Calu3 (cell line): Measurements from ENCODE around the gene TBC1D14. TPM values are rescaled to one million over a fixed set of nuclear protein-coding genes. Genes with fewer than 3 reads are reported as not detected.

Experiments used
- BruUV-seq: library from RNA; stranded (reverse); fragments of 400-500 nt; replicated peaks from 2 replicates; lab custom pipeline; 2021; lab: Mats Ljungman, UMichigan
- CTCF ChIA-PET: fragments of 300-600 bp; sonication (Branson Sonifier 250); formaldehyde crosslinking; loops from one replicate; lab custom pipeline; 2022; ENCODE audit warnings: antibody characterized with exemption; lab: Charles Lee
- DNase-seq: peaks from one replicate; pipeline ENCODE4 v3.0.0; 2022
- H3K27ac Mint-ChIP-seq: one replicate; pipeline ENCODE4 v1.8.0; 2022; ENCODE audit warnings: mixed read lengths; ENCODE audit not compliant: unreplicated experiment
- H3K27me3 Mint-ChIP-seq: one replicate; pipeline ENCODE4 v1.8.0; 2022; ENCODE audit warnings: mixed read lengths; ENCODE audit not compliant: unreplicated experiment
- H3K36me3 Mint-ChIP-seq: one replicate; pipeline ENCODE4 v1.8.0; 2022; ENCODE audit warnings: mild to moderate bottlenecking, moderate library complexity, mixed read lengths; ENCODE audit not compliant: insufficient read depth, unreplicated experiment
- H3K4me1 Mint-ChIP-seq: one replicate; pipeline ENCODE4 v1.8.0; 2022; ENCODE audit warnings: mild to moderate bottlenecking, low read depth, mixed read lengths; ENCODE audit not compliant: unreplicated experiment
- H3K4me3 Mint-ChIP-seq: one replicate; pipeline ENCODE4 v1.8.0; 2022; ENCODE audit warnings: mild to moderate bottlenecking, low read depth, moderate library complexity, mixed read lengths; ENCODE audit not compliant: unreplicated experiment
- H3K9me3 Mint-ChIP-seq: one replicate; pipeline ENCODE4 v1.8.0; 2022; ENCODE audit warnings: low read depth, mixed read lengths; ENCODE audit not compliant: unreplicated experiment
- intact Hi-C: fragments of 100-400 bp; cut with micrococcal nuclease; formaldehyde crosslinking; loops from one replicate; pipeline ENCODE4 v1.10.0; 2022; ENCODE audit not compliant: unreplicated experiment
- total RNA-seq: library from RNA; stranded (reverse); gene quantifications from 2 replicates; pipeline ENCODE4 v1.2.3, GENCODE V29; 2022
- TF ChIP-seq, protein P1 (sequence below): fragments of 200-600 bp; IDR thresholded peaks from one replicate; pipeline ENCODE4 v1.8.0; 2022; ENCODE audit warnings: antibody characterized with exemption; ENCODE audit not compliant: unreplicated experiment

The TBC1D14 gene
- total RNA-seq, 1 experiment from 2014 or later, result 26.4 TPM

GRCh38 chr4:7074426-7074825 is 164.8 kb downstream of the TBC1D14 start:
- TF ChIP-seq, protein P1, sequence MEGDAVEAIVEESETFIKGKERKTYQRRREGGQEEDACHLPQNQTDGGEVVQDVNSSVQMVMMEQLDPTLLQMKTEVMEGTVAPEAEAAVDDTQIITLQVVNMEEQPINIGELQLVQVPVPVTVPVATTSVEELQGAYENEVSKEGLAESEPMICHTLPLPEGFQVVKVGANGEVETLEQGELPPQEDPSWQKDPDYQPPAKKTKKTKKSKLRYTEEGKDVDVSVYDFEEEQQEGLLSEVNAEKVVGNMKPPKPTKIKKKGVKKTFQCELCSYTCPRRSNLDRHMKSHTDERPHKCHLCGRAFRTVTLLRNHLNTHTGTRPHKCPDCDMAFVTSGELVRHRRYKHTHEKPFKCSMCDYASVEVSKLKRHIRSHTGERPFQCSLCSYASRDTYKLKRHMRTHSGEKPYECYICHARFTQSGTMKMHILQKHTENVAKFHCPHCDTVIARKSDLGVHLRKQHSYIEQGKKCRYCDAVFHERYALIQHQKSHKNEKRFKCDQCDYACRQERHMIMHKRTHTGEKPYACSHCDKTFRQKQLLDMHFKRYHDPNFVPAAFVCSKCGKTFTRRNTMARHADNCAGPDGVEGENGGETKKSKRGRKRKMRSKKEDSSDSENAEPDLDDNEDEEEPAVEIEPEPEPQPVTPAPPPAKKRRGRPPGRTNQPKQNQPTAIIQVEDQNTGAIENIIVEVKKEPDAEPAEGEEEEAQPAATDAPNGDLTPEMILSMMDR, result no peak
- no peak for DNase-seq
- no TSS peak for BruUV-seq
- Mint-ChIP-seq H3K4me1 (peaks cover 8% of the 10 kb centered on the region), H3K9me3 (no peaks in the 10 kb centered on the region), H3K27me3 (peaks cover 30% of the 10 kb centered on the region), H3K4me3 (no peak overlapping the region), H3K27ac (no peak overlapping the region), H3K36me3 (no peaks in the 10 kb centered on the region)
- intact Hi-C loops, result loop anchor here (10.0 kb wide), 1 partner anchor 90 kb away; no protein-coding TSS in a partner anchor
- CTCF ChIA-PET, result no interaction called here

- DNase-seq, result no peak
- intact Hi-C loops, result loop anchor here (10.0 kb wide), 1 partner anchor 91 kb away; no protein-coding TSS in a partner anchor
- H3K4me1 Mint-ChIP-seq, result peaks cover 1% of the 10 kb centered on the region
Observed at GRCh38 chr4:7075962-7076695, 166.5 kb downstream of the TBC1D14 start.

GRCh38 chr4:7076696-7077082 is 167.1 kb downstream of the TBC1D14 start:
- Mint-ChIP-seq H3K9me3 (no peaks in the 10 kb centered on the region), H3K4me3 (no peak overlapping the region), H3K36me3 (no peaks in the 10 kb centered on the region), H3K27ac (no peak overlapping the region), H3K27me3 (peaks cover 29% of the 10 kb centered on the region), H3K4me1 (no peaks in the 10 kb centered on the region)
- DNase-seq, result no peak
- TF ChIP-seq, protein P1, result no peak
- CTCF ChIA-PET, result no interaction called here
- BruUV-seq, result no TSS peak
- intact Hi-C loops, result loop anchor here (10.0 kb wide), 1 partner anchor 92 kb away; no protein-coding TSS in a partner anchor

More at GRCh38 chr4:7075962-7076695, 166.5 kb downstream of the TBC1D14 start:
- Mint-ChIP-seq H3K4me3 (no peak overlapping the region), H3K27me3 (peaks cover 33% of the 10 kb centered on the region), H3K27ac (no peak overlapping the region), H3K36me3 (no peaks in the 10 kb centered on the region), H3K9me3 (no peaks in the 10 kb centered on the region)
- TF ChIP-seq, protein P1, result no peak
- CTCF ChIA-PET, result no interaction called here
- no TSS peak for BruUV-seq

- CTCF ChIA-PET, result no interaction called here
- H3K36me3 Mint-ChIP-seq, result no peaks in the 10 kb centered on the region
- TF ChIP-seq, protein P1, result no peak
- no peak overlapping the region for H3K27ac Mint-ChIP-seq
- no peaks in the 10 kb centered on the region for H3K9me3 Mint-ChIP-seq
- H3K4me1 Mint-ChIP-seq, result no peaks in the 10 kb centered on the region
- BruUV-seq, result no TSS peak
- peaks cover 22% of the 10 kb centered on the region for H3K27me3 Mint-ChIP-seq
- H3K4me3 Mint-ChIP-seq, result no peak overlapping the region
- no peak for DNase-seq
- intact Hi-C loops, result loop anchor here (10.0 kb wide), 1 partner anchor 93 kb away; no protein-coding TSS in a partner anchor
Observed at GRCh38 chr4:7077371-7077770, 167.7 kb downstream of the TBC1D14 start.
